Measurements from ENCODE around the gene KLKB1. TPM values are rescaled to one million over a fixed set of nuclear protein-coding genes. Genes with fewer than 3 reads are reported as not detected.

The KLKB1 gene
- total RNA-seq, 1 experiment from 2014 or later: not detected

GRCh38 chr4:186236126-186236525 lies 8.8 kb downstream of the KLKB1 start:
- Histone ChIP-seq H4K20me1 (ENCODE audit: insufficient read depth) (no peaks in the 10 kb centered on the region), H3K27ac (no peak overlapping the region), H3K27me3 (ENCODE audit: insufficient read depth, low read depth) (no peaks in the 10 kb centered on the region), H3K4me3 (no peak overlapping the region), H3K9me3 (ENCODE audit: insufficient read depth, low read depth) (no peaks in the 10 kb centered on the region), H3F3A (ENCODE audit: insufficient read depth, low read depth) (no peaks in the 10 kb centered on the region), H2AFZ (no peak overlapping the region), H3K9me2 (ENCODE audit: insufficient read depth) (no peaks in the 10 kb centered on the region), H3K36me3 (ENCODE audit: low read depth) (no peaks in the 10 kb centered on the region), H3K79me2 (ENCODE audit: low read depth) (no peaks in the 10 kb centered on the region), H3K4me2 (no peak overlapping the region), H3K4me1 (replicated peaks; ENCODE audit: insufficient read depth) (no peaks in the 10 kb centered on the region)
- DNase-seq: no peak
- CTCF ChIA-PET: no interaction called here
- intact Hi-C loops (cut with micrococcal nuclease; ENCODE audit: unreplicated experiment): no loop called here
- BruUV-seq (replicated peaks): no TSS peak
- TF ChIP-seq CTCF (conservative IDR thresholded peaks at IDR 0.05) (no peak), EZH2 (IDR thresholded peaks at IDR 0.05; ENCODE audit: low read depth) (no peak)
- POLR2A ChIA-PET (ENCODE audit: unreplicated experiment): no interaction called here

- TF ChIP-seq CTCF (conservative IDR thresholded peaks at IDR 0.05) (no peak), EZH2 (IDR thresholded peaks at IDR 0.05; ENCODE audit: low read depth) (no peak)
- BruUV-seq (replicated peaks): no TSS peak
- no peak for DNase-seq
- H3K36me3 ChIP-seq (ENCODE audit: low read depth): no peaks in the 10 kb centered on the region
- no peak overlapping the region for H3K4me2 ChIP-seq
- CTCF ChIA-PET: no interaction called here
- no peak overlapping the region for H2AFZ ChIP-seq
- 0 out of 2 replicates have a peak, but pooled peaks cover 4% of the 10 kb centered on the region for H3K27me3 ChIP-seq (ENCODE audit: insufficient read depth, low read depth)
- H3F3A ChIP-seq (ENCODE audit: insufficient read depth, low read depth): no peaks in the 10 kb centered on the region
- H3K9me2 ChIP-seq (ENCODE audit: insufficient read depth): no peaks in the 10 kb centered on the region
- no peak overlapping the region for H3K27ac ChIP-seq
- no peaks in the 10 kb centered on the region for H3K79me2 ChIP-seq (ENCODE audit: low read depth)
- no peaks in the 10 kb centered on the region for H3K9me3 ChIP-seq (ENCODE audit: insufficient read depth, low read depth)
- POLR2A ChIA-PET (ENCODE audit: unreplicated experiment): no interaction called here
- H3K4me1 ChIP-seq (replicated peaks; ENCODE audit: insufficient read depth): no peaks in the 10 kb centered on the region
- intact Hi-C loops (cut with micrococcal nuclease; ENCODE audit: unreplicated experiment): no loop called here
- H3K4me3 ChIP-seq: no peak overlapping the region
- no peaks in the 10 kb centered on the region for H4K20me1 ChIP-seq (ENCODE audit: insufficient read depth)
These were observed 13.1 kb downstream of the KLKB1 start for GRCh38 chr4:186240452-186240847.

GRCh38 chr4:186240848-186241491 lies 13.7 kb downstream of the KLKB1 start:
- no TSS peak for BruUV-seq (replicated peaks)
- Histone ChIP-seq H4K20me1 (ENCODE audit: insufficient read depth) (no peaks in the 10 kb centered on the region), H3K4me3 (no peak overlapping the region), H3K79me2 (ENCODE audit: low read depth) (no peaks in the 10 kb centered on the region), H3F3A (ENCODE audit: insufficient read depth, low read depth) (no peaks in the 10 kb centered on the region), H3K4me1 (replicated peaks; ENCODE audit: insufficient read depth) (no peaks in the 10 kb centered on the region), H3K27ac (no peak overlapping the region), H3K27me3 (ENCODE audit: insufficient read depth, low read depth) (0 out of 2 replicates have a peak, but pooled peaks cover 4% of the 10 kb centered on the region), H3K4me2 (no peak overlapping the region), H2AFZ (no peak overlapping the region), H3K9me3 (ENCODE audit: insufficient read depth, low read depth) (no peaks in the 10 kb centered on the region), H3K9me2 (ENCODE audit: insufficient read depth) (no peaks in the 10 kb centered on the region), H3K36me3 (ENCODE audit: low read depth) (no peaks in the 10 kb centered on the region)
- ChIA-PET POLR2A (ENCODE audit: unreplicated experiment) (no interaction called here), CTCF (no interaction called here)
- intact Hi-C loops (cut with micrococcal nuclease; ENCODE audit: unreplicated experiment): no loop called here
- no peak for DNase-seq
- no peak for TF ChIP-seq CTCF (conservative IDR thresholded peaks at IDR 0.05)
- TF ChIP-seq EZH2 (IDR thresholded peaks at IDR 0.05; ENCODE audit: low read depth): no peak

Measured in PC-9 (cell line).